Lower leg skin (tissue), 3 donors: ENCODE results near the gene ZYG11A.

ENCODE experiments used
- POLR2A ChIP-seq, 2 donors: fragments of 450-650 bp; IDR thresholded peaks; one replicate each; pipeline ENCODE4 v1.6.1; 2016 to 2017; ENCODE audit warnings: antibody characterized with exemption in 2 of 2, mild to moderate bottlenecking in 1 of 2, moderate library complexity in 1 of 2
- TF ChIP-seq, protein P1 (sequence below), 3 donors: fragments of 450-650 bp; IDR thresholded peaks; one replicate each; pipeline ENCODE4 v1.5.1; 2016; ENCODE audit warnings: antibody characterized with exemption in 3 of 3, mild to moderate bottlenecking in 3 of 3, moderate library complexity in 2 of 3

DNA sequence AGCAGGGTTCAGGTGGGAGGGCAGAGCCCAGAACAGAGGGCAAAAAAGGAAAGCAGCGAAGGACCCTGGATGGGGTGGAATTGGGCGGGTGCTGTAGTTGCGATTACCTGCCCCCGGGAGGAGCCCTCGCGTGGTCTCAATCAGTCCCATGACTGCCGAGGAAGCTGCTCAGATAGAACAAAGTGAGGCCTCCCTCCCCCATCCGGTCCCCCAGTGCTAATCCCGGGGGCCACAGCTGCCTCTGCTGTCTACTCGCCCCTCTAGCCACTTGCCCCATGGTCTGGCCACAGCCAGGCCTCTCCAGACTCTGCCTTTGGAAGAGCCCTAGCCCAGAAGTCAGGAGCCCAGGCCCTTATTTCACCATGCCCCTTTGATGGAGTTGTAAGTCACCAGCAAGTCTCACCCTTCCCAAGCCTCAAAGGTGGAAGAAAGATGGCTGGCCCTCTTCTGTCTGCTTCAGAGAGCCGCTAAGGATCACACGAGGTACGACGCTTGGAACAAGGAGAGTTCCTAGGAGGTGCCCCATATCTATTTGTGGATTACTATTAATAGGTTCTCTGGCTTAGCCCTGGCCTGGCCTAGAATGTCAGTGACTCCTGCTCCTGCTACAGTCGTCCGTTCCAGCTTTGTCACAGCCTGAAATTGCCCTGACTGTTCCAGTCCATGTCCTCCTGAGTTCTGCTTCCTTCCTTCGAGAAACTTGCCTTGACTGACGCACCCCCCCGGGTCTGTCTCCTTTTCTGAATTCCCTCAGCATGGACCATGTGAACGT is 62.6 kb downstream of the ZYG11A start:
- TF ChIP-seq, protein P1, sequence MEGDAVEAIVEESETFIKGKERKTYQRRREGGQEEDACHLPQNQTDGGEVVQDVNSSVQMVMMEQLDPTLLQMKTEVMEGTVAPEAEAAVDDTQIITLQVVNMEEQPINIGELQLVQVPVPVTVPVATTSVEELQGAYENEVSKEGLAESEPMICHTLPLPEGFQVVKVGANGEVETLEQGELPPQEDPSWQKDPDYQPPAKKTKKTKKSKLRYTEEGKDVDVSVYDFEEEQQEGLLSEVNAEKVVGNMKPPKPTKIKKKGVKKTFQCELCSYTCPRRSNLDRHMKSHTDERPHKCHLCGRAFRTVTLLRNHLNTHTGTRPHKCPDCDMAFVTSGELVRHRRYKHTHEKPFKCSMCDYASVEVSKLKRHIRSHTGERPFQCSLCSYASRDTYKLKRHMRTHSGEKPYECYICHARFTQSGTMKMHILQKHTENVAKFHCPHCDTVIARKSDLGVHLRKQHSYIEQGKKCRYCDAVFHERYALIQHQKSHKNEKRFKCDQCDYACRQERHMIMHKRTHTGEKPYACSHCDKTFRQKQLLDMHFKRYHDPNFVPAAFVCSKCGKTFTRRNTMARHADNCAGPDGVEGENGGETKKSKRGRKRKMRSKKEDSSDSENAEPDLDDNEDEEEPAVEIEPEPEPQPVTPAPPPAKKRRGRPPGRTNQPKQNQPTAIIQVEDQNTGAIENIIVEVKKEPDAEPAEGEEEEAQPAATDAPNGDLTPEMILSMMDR (IDR thresholded peaks at IDR 0.05): no peak
- no peak for TF ChIP-seq POLR2A (IDR thresholded peaks at IDR 0.05)
